Neural cell (in vitro differentiated cells): ENCODE data around the gene FOXJ3.

Experiments
- EP300 ChIP-seq: fragments of 450-650 bp; conservative IDR thresholded peaks from 2 replicates; pipeline ENCODE4 v1.6.1; 2014; ENCODE audit warnings: antibody characterized with exemption, mild to moderate bottlenecking, moderate library complexity; ENCODE audit not compliant: poor library complexity, severe bottlenecking
- POLR2AphosphoS5 ChIP-seq: IDR thresholded peaks from 2 replicates; pipeline ENCODE4 v1.6.1; 2012
- RAD21 ChIP-seq: fragments of 450-650 bp; conservative IDR thresholded peaks from 2 replicates; pipeline ENCODE4 v1.6.1; 2014; ENCODE audit warnings: antibody characterized with exemption, mild to moderate bottlenecking, moderate library complexity

- TF ChIP-seq RAD21 (no peak), POLR2AphosphoS5 (no peak), EP300 (no peak)
Measured at GRCh38 chr1:42368096-42368795, 33.2 kb upstream of the FOXJ3 start.
